Measurements from ENCODE around the gene RPL19.

The RPL19 gene

DNA sequence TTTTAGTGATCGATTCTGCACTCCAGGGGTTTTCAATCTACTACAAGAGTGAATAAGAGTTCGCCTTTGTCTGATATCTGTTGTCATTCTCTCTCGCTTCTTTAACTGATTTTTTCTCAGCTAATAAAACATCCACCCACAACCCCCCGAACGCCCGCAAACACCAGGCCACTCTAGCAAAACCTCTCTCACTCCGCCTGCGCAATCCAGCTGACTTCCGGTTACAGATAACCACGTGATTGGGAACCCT, 338 bp upstream of the RPL19 start:
- ChIA-PET CTCF (interaction anchor here (0.5 to 1.7 kb wide), 8 partner anchors 9 to 142 kb away, joined by 3 to 7 read pairs (median 4); no protein-coding TSS in a partner anchor), POLR2A (interaction anchor here (0.6 to 3.0 kb wide), 54 partner anchors 9 to 500 kb away, joined by 3 to 36 read pairs (median 6); partner anchors contain the start of genes ARL5C, CDK12, ERBB2 and FBXL20)
- TF ChIP-seq FOXA1 (IDR thresholded peaks at IDR 0.05) = no peak
- peak; percentile 52; the same call in 1 of the 2 replicates for TF ChIP-seq L3MBTL2 (conservative IDR thresholded peaks at IDR 0.05)
- peak; percentile 94 for TF ChIP-seq ELF4 (IDR thresholded peaks at IDR 0.05)
- peak; percentile 84 for DNase-seq (ENCODE audit: extremely low spot score)

DNA sequence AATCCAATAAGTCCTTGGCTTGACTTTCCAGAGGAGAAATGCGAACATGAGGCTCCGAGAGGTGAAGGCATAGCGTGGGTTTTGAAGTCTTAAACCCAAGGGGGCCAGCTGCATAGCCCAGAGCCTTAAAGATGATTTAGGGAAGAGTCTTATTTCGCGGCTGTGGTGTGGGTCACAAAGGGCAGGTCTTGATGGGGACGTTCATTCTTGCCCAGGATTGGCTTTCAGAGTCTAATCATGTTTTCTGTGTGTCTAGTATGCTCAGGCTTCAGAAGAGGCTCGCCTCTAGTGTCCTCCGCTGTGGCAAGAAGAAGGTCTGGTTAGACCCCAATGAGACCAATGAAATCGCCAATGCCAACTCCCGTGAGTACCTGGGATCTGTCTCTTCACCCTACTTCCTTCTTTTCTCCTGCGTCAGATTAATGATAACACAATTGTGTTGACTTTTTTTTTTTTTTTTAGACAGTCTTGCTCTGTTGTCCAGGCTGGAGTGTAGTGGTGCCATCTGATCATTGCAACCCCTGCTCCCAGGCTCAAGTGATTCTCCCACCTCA, 951 bp downstream of the RPL19 start:
- POLR2A ChIA-PET = interaction anchor here (1.7 to 2.4 kb wide), 3 partner anchors 13 to 200 kb away, joined by 11 to 35 read pairs (median 24); partner anchors contain the start of gene FBXL20
- CTCF ChIA-PET = no interaction called here
- no peak for DNase-seq (ENCODE audit: extremely low spot score)
- TF ChIP-seq FOXK2 (IDR thresholded peaks at IDR 0.05) = no peak
- TF ChIP-seq ELF4 (IDR thresholded peaks at IDR 0.05) = no peak
- no peak for TF ChIP-seq FOXA1 (IDR thresholded peaks at IDR 0.05)

DNA sequence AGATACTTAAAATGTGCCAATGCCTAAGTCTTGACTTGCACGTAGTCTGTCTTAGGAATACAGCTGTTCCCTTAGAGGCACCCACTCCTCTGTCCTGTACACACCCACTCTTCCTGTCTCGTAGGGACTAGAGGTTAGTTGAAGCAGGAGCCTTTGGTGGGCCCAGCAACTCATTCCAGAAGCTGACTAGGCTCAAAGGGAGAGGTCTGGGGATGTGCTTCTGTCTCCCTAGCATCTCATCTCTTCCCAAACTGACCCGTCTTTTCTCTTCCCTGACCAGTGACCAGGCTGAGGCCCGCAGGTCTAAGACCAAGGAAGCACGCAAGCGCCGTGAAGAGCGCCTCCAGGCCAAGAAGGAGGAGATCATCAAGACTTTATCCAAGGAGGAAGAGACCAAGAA, 4.2 kb downstream of the RPL19 start:
- ChIA-PET POLR2A (interaction anchor here (0.6 to 2.9 kb wide), 6 partner anchors 9 to 51 kb away, joined by 3 to 12 read pairs (median 4); partner anchors contain the start of gene STAC2), CTCF (interaction anchor here (0.9 to 2.1 kb wide), 7 partner anchors 10 to 40 kb away, joined by 3 to 8 read pairs (median 3); partner anchors contain the start of gene ARL5C)

DNA sequence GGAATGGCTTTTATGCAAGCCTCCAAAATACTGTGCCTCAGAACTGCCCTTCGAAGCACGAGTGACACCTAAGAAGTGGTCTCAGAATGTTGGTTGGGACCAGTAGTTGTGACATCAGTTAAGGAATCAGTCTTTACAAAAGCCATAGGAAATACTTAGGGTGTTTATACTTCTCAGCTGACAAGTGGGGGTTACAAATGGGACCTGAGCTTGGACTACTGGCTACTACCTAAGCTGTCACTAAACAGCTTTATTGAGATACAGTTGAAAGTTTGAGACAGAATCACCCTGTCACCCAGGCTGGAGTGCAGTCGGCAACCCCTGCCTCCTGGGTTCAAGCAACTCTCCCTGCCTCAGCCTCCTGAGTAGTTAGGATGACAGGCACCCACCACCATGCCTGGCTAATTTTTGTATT, 5.0 kb downstream of the RPL19 start:
- POLR2A ChIA-PET = interaction anchor here (0.6 to 2.9 kb wide), 8 partner anchors 10 to 44 kb away, joined by 3 to 14 read pairs (median 8); partner anchors contain the start of gene STAC2
- CTCF ChIA-PET = interaction anchor here (0.6 to 5.0 kb wide), 4 partner anchors 26 to 153 kb away, joined by 4 to 96 read pairs (median 44); no protein-coding TSS in a partner anchor
- no peak for DNase-seq (ENCODE audit: extremely low spot score)

More for the DNA sequence above, 4.2 kb downstream of the RPL19 start:
- TF ChIP-seq FOXA1 (IDR thresholded peaks at IDR 0.05) (no peak), ELF4 (IDR thresholded peaks at IDR 0.05) (no peak), CTBP1 (IDR thresholded peaks at IDR 0.05; ENCODE audit: borderline replicate concordance) (no peak), L3MBTL2 (conservative IDR thresholded peaks at IDR 0.05) (no peak), HDGF (IDR thresholded peaks at IDR 0.05; ENCODE audit: borderline replicate concordance) (no peak), FOXK2 (IDR thresholded peaks at IDR 0.05) (no peak), BHLHE40 (IDR thresholded peaks at IDR 0.05; ENCODE audit: borderline replicate concordance) (no peak), LEF1 (IDR thresholded peaks at IDR 0.05; ENCODE audit: borderline replicate concordance) (no peak), ZNF384 (IDR thresholded peaks at IDR 0.05) (no peak), ARNT (IDR thresholded peaks at IDR 0.05) (no peak), SUZ12 (IDR thresholded peaks at IDR 0.05) (no peak), NFRKB (IDR thresholded peaks at IDR 0.05) (no peak), FOXM1 (IDR thresholded peaks at IDR 0.05; ENCODE audit: borderline replicate concordance) (no peak), TARDBP (IDR thresholded peaks at IDR 0.05) (no peak), SP1 (IDR thresholded peaks at IDR 0.05) (no peak)
- TF ChIP-seq, protein P1, sequence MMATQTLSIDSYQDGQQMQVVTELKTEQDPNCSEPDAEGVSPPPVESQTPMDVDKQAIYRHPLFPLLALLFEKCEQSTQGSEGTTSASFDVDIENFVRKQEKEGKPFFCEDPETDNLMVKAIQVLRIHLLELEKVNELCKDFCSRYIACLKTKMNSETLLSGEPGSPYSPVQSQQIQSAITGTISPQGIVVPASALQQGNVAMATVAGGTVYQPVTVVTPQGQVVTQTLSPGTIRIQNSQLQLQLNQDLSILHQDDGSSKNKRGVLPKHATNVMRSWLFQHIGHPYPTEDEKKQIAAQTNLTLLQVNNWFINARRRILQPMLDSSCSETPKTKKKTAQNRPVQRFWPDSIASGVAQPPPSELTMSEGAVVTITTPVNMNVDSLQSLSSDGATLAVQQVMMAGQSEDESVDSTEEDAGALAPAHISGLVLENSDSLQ (IDR thresholded peaks at IDR 0.05) = no peak
- no peak for DNase-seq (ENCODE audit: extremely low spot score)

DNA sequence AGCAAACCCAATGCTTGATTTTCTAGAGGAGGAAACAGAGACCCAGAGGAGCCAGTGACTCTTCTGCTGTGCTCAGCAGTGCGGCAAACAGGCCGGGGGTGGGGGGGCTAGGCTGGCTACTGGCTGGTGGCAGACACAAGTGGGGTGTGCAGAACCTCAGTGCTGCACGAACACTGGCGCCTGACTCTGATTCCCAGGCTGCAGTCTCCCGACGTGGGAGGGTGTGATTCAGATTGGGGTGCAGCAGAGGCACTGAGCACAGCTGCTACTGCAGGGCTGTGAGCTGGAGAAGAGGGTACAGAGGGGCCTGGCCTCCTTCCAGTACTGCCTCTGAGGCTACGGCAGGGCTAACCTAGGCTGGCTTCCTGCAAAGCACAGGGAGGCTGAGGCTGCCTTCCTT, 8.1 kb downstream of the RPL19 start:
- no peak for DNase-seq (ENCODE audit: extremely low spot score)
- POLR2A ChIA-PET = interaction anchor here (0.6 to 2.8 kb wide), 2 partner anchors 8 to 36 kb away, joined by 3 to 17 read pairs; partner anchors contain the start of gene RPL19
- TF ChIP-seq TARDBP (IDR thresholded peaks at IDR 0.05) (no peak), FOXM1 (IDR thresholded peaks at IDR 0.05; ENCODE audit: borderline replicate concordance) (no peak), ELF4 (IDR thresholded peaks at IDR 0.05) (no peak), FOXK2 (IDR thresholded peaks at IDR 0.05) (no peak), SP1 (IDR thresholded peaks at IDR 0.05) (no peak), CTBP1 (IDR thresholded peaks at IDR 0.05; ENCODE audit: borderline replicate concordance) (no peak), LEF1 (IDR thresholded peaks at IDR 0.05; ENCODE audit: borderline replicate concordance) (no peak), NFRKB (IDR thresholded peaks at IDR 0.05) (no peak), FOXA1 (IDR thresholded peaks at IDR 0.05) (no peak), ZNF384 (IDR thresholded peaks at IDR 0.05) (no peak), SUZ12 (IDR thresholded peaks at IDR 0.05) (no peak), BHLHE40 (IDR thresholded peaks at IDR 0.05; ENCODE audit: borderline replicate concordance) (no peak), L3MBTL2 (conservative IDR thresholded peaks at IDR 0.05) (no peak), ARNT (IDR thresholded peaks at IDR 0.05) (no peak), HDGF (IDR thresholded peaks at IDR 0.05; ENCODE audit: borderline replicate concordance) (no peak)
- TF ChIP-seq, protein P1 (IDR thresholded peaks at IDR 0.05) = no peak
- CTCF ChIA-PET = interaction anchor here (0.7 to 5.0 kb wide), 5 partner anchors 8 to 988 kb away, joined by 3 to 96 read pairs (median 40); partner anchors contain the start of gene RPL19

More for the DNA sequence above, 5.0 kb downstream of the RPL19 start:
- TF ChIP-seq FOXK2 (IDR thresholded peaks at IDR 0.05) (no peak), ELF4 (IDR thresholded peaks at IDR 0.05) (no peak), CTBP1 (IDR thresholded peaks at IDR 0.05; ENCODE audit: borderline replicate concordance) (no peak), SP1 (IDR thresholded peaks at IDR 0.05) (no peak), FOXA1 (IDR thresholded peaks at IDR 0.05) (no peak), ZNF384 (IDR thresholded peaks at IDR 0.05) (peak; percentile 44), LEF1 (IDR thresholded peaks at IDR 0.05; ENCODE audit: borderline replicate concordance) (no peak)

DNA sequence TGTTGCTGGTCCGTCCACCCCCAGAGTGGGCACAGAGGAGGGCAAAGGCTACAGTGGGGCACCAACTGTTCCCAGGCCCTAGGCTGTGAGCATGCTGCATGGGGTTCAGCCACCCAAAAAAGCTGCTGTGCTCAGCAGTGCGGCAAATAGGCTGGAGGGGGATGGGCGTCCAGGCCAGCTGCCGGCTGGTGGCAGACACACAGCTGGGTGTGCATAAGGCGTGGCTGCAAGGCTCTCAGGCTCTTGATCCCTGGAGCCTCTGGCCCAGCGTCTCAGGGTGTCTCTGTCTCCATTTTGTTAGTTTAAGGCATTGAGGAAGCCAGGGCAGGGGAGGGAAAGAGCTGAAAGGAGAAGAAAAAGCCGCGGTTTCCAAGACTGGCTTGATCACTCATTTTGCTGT, 8.8 kb downstream of the RPL19 start:
- POLR2A ChIA-PET = interaction anchor here (1.0 to 2.8 kb wide), 3 partner anchors 9 to 192 kb away, joined by 3 to 17 read pairs (median 4); partner anchors contain the start of genes FBXL20 and RPL19
- no peak for DNase-seq (ENCODE audit: extremely low spot score)
- CTCF ChIA-PET = interaction anchor here (0.5 to 5.0 kb wide), 6 partner anchors 9 to 36 kb away, joined by 3 to 96 read pairs (median 22); partner anchors contain the start of gene RPL19
- no peak for TF ChIP-seq ZNF384 (IDR thresholded peaks at IDR 0.05)
- no peak for TF ChIP-seq HDGF (IDR thresholded peaks at IDR 0.05; ENCODE audit: borderline replicate concordance)
- TF ChIP-seq ARNT (IDR thresholded peaks at IDR 0.05) = no peak
- TF ChIP-seq, protein P1 (IDR thresholded peaks at IDR 0.05) = no peak
- no peak for TF ChIP-seq BHLHE40 (IDR thresholded peaks at IDR 0.05; ENCODE audit: borderline replicate concordance)
- no peak for TF ChIP-seq ELF4 (IDR thresholded peaks at IDR 0.05)
- TF ChIP-seq FOXA1 (IDR thresholded peaks at IDR 0.05) = no peak
- no peak for TF ChIP-seq FOXK2 (IDR thresholded peaks at IDR 0.05)
- TF ChIP-seq SUZ12 (IDR thresholded peaks at IDR 0.05) = no peak
